Measurements from ENCODE around the gene KAT6B.

DNA sequence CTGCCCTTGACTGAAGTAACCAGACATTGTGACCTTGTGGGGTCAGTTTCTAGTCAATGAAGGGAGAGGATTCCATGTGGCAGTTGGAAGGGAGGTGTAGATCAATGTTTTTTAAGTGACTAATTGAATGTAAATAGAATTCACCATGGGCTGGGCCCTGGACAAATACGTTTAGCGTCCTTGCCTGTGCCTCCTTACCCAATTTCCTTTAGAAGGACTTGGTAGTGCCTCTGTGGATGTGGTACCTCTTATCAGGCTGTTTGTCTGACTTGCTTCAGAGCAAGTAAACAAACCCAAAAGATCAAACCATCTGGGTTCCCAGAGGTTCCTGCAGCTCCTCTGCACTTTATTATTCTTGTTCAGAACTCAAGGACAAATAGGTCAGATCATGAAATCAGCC lies 4.3 kb upstream of the KAT6B start:
- TF ChIP-seq, protein P1, sequence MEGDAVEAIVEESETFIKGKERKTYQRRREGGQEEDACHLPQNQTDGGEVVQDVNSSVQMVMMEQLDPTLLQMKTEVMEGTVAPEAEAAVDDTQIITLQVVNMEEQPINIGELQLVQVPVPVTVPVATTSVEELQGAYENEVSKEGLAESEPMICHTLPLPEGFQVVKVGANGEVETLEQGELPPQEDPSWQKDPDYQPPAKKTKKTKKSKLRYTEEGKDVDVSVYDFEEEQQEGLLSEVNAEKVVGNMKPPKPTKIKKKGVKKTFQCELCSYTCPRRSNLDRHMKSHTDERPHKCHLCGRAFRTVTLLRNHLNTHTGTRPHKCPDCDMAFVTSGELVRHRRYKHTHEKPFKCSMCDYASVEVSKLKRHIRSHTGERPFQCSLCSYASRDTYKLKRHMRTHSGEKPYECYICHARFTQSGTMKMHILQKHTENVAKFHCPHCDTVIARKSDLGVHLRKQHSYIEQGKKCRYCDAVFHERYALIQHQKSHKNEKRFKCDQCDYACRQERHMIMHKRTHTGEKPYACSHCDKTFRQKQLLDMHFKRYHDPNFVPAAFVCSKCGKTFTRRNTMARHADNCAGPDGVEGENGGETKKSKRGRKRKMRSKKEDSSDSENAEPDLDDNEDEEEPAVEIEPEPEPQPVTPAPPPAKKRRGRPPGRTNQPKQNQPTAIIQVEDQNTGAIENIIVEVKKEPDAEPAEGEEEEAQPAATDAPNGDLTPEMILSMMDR (conservative IDR thresholded peaks at IDR 0.05 in 1 of 2, IDR thresholded peaks at IDR 0.05 in 1 of 2; ENCODE audit: low read depth in 1 of 2, low read length in 2 of 2) = no peak
- TF ChIP-seq EZH2 (IDR thresholded peaks at IDR 0.05; ENCODE audit: low read length, missing control alignments) = no peak

Measured in fibroblast of lung (primary cell).